OCI-LY3 (cell line): Measurements from ENCODE around the gene PRKCQ.
A peak's percentile ranks its signal among the peaks of the same experiment; 100 is the strongest.
"Not testable (repeated sequence)": the region's sequence is repeated elsewhere in the genome, so short reads cannot be mapped to it uniquely, and the experiment has no call there.

ENCODE experiments used
- H2AFZ ChIP-seq: fragments of 200-600, 300-600 bp; shearing (Covaris generic); 2 replicates; pipeline ENCODE4 v1.6.0; 2014; ENCODE audit warnings: antibody characterized with exemption, low read depth, low read length
- H3K27ac ChIP-seq: fragments of 200-600, 300-600 bp; sonication (generic); 2 replicates; pipeline ENCODE4 v1.5.1; 2014; ENCODE audit warnings: mild to moderate bottlenecking, low read length, moderate library complexity, mixed read lengths
- H3K27me3 ChIP-seq: fragments of 200-600, 300-600 bp; sonication (generic); 2 replicates; pipeline ENCODE4 v1.6.1; 2014; ENCODE audit warnings: low read depth, low read length, mixed read lengths
- H3K36me3 ChIP-seq: fragments of 200-600, 300-600 bp; sonication (generic); replicated peaks from 2 replicates; pipeline ENCODE3; 2014; ENCODE audit warnings: low read depth, low read length, mixed read lengths
- H3K4me1 ChIP-seq: fragments of 300-600, 200-600 bp; sonication (generic); 2 replicates; pipeline ENCODE4 v1.6.1; 2014; ENCODE audit warnings: low read length, mixed read lengths
- H3K4me2 ChIP-seq: fragments of 200-600, 300-600 bp; sonication (generic); 2 replicates; pipeline ENCODE4 v1.6.1; 2014; ENCODE audit warnings: low read length, mixed read lengths
- H3K4me3 ChIP-seq: fragments of 300-600, 200-600 bp; sonication (generic); 2 replicates; pipeline ENCODE4 v1.5.1; 2014; ENCODE audit warnings: antibody characterized with exemption, mild to moderate bottlenecking, low read length, moderate library complexity
- H3K79me2 ChIP-seq: fragments of 300-600, 200-600 bp; shearing (Covaris generic); 2 replicates; pipeline ENCODE4 v1.6.1; 2014; ENCODE audit warnings: mild to moderate bottlenecking, low read length, mixed read lengths
- H3K9ac ChIP-seq: fragments of 300-600, 200-600 bp; shearing (Covaris generic); 2 replicates; pipeline ENCODE4 v1.6.0; 2014; ENCODE audit warnings: mild to moderate bottlenecking, low read length, moderate library complexity
- H3K9me3 ChIP-seq: fragments of 200-600, 300-600 bp; shearing (Covaris generic); 2 replicates; pipeline ENCODE4 v1.6.1; 2014; ENCODE audit warnings: low read length, mixed read lengths; ENCODE audit not compliant: insufficient read depth
- H4K20me1 ChIP-seq: fragments of 200-600, 300-600 bp; sonication (generic); 2 replicates; pipeline ENCODE4 v1.6.1; 2016; ENCODE audit warnings: low read length, mixed read lengths; ENCODE audit not compliant: insufficient read depth
- CTCF ChIP-seq: fragments of 200-600, 300-600 bp; sonication (generic); IDR thresholded peaks from 2 replicates; pipeline ENCODE4 v1.5.1; 2014; ENCODE audit warnings: antibody characterized with exemption, low read length, low read depth
- EZH2phosphoT487 ChIP-seq: fragments of 200-600 bp; shearing (Covaris generic); IDR thresholded peaks from 2 replicates; pipeline ENCODE4 v1.6.1; 2018; ENCODE audit warnings: antibody characterized with exemption, mixed run types, low read depth

The PRKCQ gene

GRCh38 chr10:6384847-6385246 lies 195.2 kb downstream of the PRKCQ start:
- H3K4me2 ChIP-seq, result no peak overlapping the region
- no peaks in the 10 kb centered on the region for H3K79me2 ChIP-seq
- H3K9me3 ChIP-seq, result 0 out of 2 replicates have a peak, but pooled peaks cover 14% of the 10 kb centered on the region
- no peak overlapping the region for H2AFZ ChIP-seq
- no peak overlapping the region for H3K27ac ChIP-seq
- peaks cover 18% of the 10 kb centered on the region for H3K4me1 ChIP-seq
- no peaks in the 10 kb centered on the region for H3K27me3 ChIP-seq
- no peak overlapping the region for H3K9ac ChIP-seq
- TF ChIP-seq EZH2phosphoT487 (no peak), CTCF (no peak)
- no peaks in the 10 kb centered on the region for H4K20me1 ChIP-seq
- no peak overlapping the region for H3K4me3 ChIP-seq
- H3K36me3 ChIP-seq, result no peaks in the 10 kb centered on the region

- H3K36me3 ChIP-seq, result no peaks in the 10 kb centered on the region
- no peaks in the 10 kb centered on the region for H3K79me2 ChIP-seq
- H3K27ac ChIP-seq, result no peak overlapping the region
- no peaks in the 10 kb centered on the region for H4K20me1 ChIP-seq
- no peaks in the 10 kb centered on the region for H3K27me3 ChIP-seq
- H3K9me3 ChIP-seq, result peaks cover 10% of the 10 kb centered on the region; the same call in 1 of the 2 replicates
- TF ChIP-seq EZH2phosphoT487 (no peak), CTCF (no peak)
- H3K9ac ChIP-seq, result no peak overlapping the region
- no peak overlapping the region for H2AFZ ChIP-seq
- peaks cover 18% of the 10 kb centered on the region for H3K4me1 ChIP-seq
- H3K4me2 ChIP-seq, result no peak overlapping the region
- no peak overlapping the region for H3K4me3 ChIP-seq
These were observed 196.0 kb downstream of the PRKCQ start for GRCh38 chr10:6384031-6384430.

- Histone ChIP-seq H3K36me3 (no peaks in the 10 kb centered on the region), H3K27ac (no peak overlapping the region), H4K20me1 (no peaks in the 10 kb centered on the region), H2AFZ (no peak overlapping the region), H3K79me2 (no peaks in the 10 kb centered on the region), H3K4me1 (peaks cover 13% of the 10 kb centered on the region), H3K27me3 (no peaks in the 10 kb centered on the region), H3K4me3 (no peak overlapping the region), H3K9me3 (peaks cover 7% of the 10 kb centered on the region; the same call in 1 of the 2 replicates), H3K9ac (no peak overlapping the region), H3K4me2 (no peak overlapping the region)
- TF ChIP-seq EZH2phosphoT487 (no peak), CTCF (no peak)
These were observed 196.8 kb downstream of the PRKCQ start for GRCh38 chr10:6383096-6383812.

GRCh38 chr10:6382081-6382480 lies 198.0 kb downstream of the PRKCQ start:
- Histone ChIP-seq H3K9ac (no peak overlapping the region), H3K27me3 (no peaks in the 10 kb centered on the region), H2AFZ (0 out of 2 replicates have a peak overlapping the region, but pooled peaks have one; percentile 15), H4K20me1 (no peaks in the 10 kb centered on the region), H3K36me3 (no peaks in the 10 kb centered on the region), H3K4me2 (peak overlapping the region; percentile 48), H3K4me3 (0 out of 2 replicates have a peak overlapping the region, but pooled peaks have one; percentile 18), H3K27ac (peak overlapping the region; percentile 62), H3K79me2 (no peaks in the 10 kb centered on the region), H3K4me1 (peaks cover 11% of the 10 kb centered on the region), H3K9me3 (peaks cover 7% of the 10 kb centered on the region; the same call in 1 of the 2 replicates)
- TF ChIP-seq EZH2phosphoT487 (no peak), CTCF (no peak)

GRCh38 chr10:6380478-6380877 lies 199.6 kb downstream of the PRKCQ start:
- H3K4me2 ChIP-seq, result not testable (repeated sequence)

More at GRCh38 chr10:6380478-6380877, 199.6 kb downstream of the PRKCQ start:
- H3K4me3 ChIP-seq, H3K9ac ChIP-seq, H4K20me1 ChIP-seq, H3K79me2 ChIP-seq, H3K9me3 ChIP-seq, H3K36me3 ChIP-seq, H3K27me3 ChIP-seq, H2AFZ ChIP-seq, H3K27ac ChIP-seq: not testable (repeated sequence)
- peaks cover 11% of the 10 kb centered on the region for H3K4me1 ChIP-seq
